ENCODE measurements around the gene ZMPSTE24. TPM values are rescaled to one million over a fixed set of nuclear protein-coding genes. Genes with fewer than 3 reads are reported as not detected.
A peak's percentile ranks its signal among the peaks of the same experiment; 100 is the strongest.

Gene ZMPSTE24
- total RNA-seq, 1 donor from 2014 or later = 64.1 TPM

- DNase-seq (ENCODE audit: low read depth in 2 of 2) = no peak
These were observed 45.2 kb downstream of the ZMPSTE24 start for GRCh38 chr1:40303051-40303771.

- DNase-seq (ENCODE audit: low read depth in 2 of 2) = no peak
These were observed 45.8 kb downstream of the ZMPSTE24 start for GRCh38 chr1:40303790-40304189.

DNA sequence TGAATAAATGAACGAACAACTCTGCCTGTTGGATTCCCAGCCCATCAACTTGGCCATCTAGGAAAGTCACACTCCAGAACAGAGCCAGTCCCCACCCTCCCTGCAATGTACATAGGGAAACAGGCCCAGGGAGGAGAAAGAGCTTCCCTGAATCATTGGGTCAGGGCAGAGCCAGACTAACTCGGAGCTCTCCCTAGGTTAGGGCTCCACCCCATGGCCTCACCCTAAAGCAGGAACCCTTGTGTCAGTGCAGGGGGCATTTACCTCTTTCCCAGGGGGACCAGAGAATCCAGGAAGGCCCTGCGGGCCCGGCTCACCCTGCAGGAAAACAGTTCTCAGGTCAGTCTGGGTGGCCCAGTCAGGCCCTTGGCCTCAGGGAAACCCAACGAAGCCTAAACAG is 47.4 kb downstream of the ZMPSTE24 start:
- no peak for DNase-seq (ENCODE audit: low read depth in 2 of 2)

GRCh38 chr1:40305871-40306270 is 47.8 kb downstream of the ZMPSTE24 start:
- no peak for DNase-seq (ENCODE audit: low read depth in 2 of 2)

- DNase-seq (ENCODE audit: low read depth in 2 of 2) = no peak
These were observed 48.3 kb downstream of the ZMPSTE24 start for GRCh38 chr1:40306296-40306695.

- DNase-seq (ENCODE audit: low read depth in 2 of 2) = no peak
These were observed 49.1 kb downstream of the ZMPSTE24 start for GRCh38 chr1:40307186-40307585.

GRCh38 chr1:40308036-40308727 is 50.1 kb downstream of the ZMPSTE24 start:
- no peak for DNase-seq (ENCODE audit: low read depth in 2 of 2)

GRCh38 chr1:40309374-40310128 is 51.5 kb downstream of the ZMPSTE24 start:
- DNase-seq (ENCODE audit: low read depth in 2 of 2) = no peak

GRCh38 chr1:40310129-40310461 is 52.1 kb downstream of the ZMPSTE24 start:
- no peak for DNase-seq (ENCODE audit: low read depth in 2 of 2)

DNA sequence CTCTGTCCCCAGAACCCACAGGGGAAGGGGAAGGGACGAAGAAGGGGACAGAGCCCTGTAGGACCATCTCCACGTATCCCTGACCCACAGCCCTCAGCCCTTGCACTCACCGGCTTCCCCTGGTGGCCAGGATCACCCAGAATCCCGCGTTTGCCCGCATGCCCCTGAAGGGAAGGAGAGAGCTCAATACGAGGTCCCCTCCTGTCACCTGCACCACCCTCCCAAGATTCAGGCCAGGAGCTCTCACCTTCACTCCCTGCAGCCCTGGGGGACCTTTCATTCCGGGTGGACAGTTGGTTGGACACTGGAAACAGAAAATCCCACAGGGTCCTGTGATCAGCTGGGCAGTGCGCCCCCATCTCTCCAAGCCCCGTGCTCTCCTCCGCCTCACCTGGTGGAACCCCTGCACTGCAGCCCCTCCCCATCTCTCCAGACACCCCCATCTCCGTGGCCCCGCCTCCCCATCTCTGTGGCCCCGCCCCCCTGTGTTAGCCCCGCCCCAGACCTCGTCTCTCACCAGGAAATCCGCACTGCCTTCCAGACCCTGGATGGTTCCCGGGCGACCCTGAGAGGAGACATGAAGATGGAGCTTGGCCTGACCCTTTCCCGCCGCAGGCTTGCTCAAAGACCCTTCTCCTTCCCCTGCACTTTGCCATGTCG is 53.1 kb downstream of the ZMPSTE24 start:
- no peak for DNase-seq (ENCODE audit: low read depth in 2 of 2)

DNA sequence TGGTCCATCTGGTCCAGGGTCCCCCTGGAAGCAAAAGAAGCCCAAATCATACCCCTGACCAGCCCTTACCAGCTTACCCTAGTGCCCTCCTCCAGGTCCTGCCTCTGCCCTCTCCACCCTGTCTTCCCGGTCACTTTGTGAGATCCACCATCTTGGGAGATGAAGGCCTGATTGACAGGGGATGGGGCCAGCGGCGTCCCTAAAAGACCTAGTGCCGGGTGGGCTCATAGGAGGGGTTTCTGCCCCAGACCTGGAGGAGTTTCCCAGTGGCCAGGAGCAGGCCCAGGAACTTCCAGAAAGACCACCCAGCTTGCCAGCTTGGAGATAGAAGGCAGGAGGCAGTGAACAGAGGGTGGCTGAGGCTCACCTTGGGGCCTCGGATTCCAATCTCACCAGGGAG is 53.7 kb downstream of the ZMPSTE24 start:
- DNase-seq (ENCODE audit: low read depth in 2 of 2) = no peak

DNA sequence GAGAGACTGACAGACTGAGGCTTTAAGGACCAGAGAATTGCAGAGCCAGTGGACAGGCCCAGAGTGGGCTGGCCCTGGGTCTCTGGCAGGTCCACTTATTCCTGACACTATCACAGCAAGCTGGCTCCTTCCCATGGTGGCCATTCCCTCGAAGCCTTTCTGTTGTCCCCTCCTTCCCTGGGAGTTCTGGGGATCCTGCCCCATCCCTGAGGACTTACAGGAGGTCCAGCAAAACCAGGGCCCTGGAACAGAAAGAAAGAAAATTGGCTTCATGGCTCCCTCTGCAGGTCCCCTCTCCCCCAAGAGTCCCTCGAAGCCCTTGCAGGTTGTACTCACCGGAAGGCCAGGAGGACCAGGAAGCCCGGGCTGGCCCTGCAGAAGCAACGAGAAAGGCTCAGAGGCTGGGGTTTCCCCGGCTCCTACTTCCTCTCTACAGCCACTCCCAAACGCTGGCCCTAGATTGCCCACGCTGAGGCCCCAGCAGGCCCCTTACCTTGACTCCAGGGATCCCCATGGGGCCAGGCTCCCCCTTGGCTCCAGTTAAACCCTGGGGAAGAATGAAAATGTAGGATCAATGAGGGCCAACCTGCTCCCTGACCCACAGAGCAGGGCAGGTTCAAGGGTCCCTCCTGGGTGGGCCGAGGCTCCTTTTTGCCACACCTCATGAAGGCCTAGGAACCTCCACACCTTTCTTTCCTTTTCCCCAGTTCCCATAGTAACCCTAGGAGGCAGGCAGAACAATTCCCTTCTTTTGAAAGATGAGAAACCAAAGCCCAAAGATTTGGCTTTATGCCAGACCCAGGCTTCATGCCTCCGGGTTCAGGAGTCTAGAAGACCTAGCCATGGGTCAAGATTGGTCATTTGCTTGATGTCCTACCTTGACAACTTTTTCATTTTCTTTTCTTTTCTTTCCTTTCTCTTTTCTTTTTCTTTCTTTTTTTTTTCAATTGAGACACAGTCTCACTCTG is 54.5 kb downstream of the ZMPSTE24 start:
- DNase-seq (ENCODE audit: low read depth in 2 of 2) = no peak

GRCh38 chr1:40313329-40313957 is 55.4 kb downstream of the ZMPSTE24 start:
- DNase-seq (ENCODE audit: low read depth in 2 of 2) = no peak

DNA sequence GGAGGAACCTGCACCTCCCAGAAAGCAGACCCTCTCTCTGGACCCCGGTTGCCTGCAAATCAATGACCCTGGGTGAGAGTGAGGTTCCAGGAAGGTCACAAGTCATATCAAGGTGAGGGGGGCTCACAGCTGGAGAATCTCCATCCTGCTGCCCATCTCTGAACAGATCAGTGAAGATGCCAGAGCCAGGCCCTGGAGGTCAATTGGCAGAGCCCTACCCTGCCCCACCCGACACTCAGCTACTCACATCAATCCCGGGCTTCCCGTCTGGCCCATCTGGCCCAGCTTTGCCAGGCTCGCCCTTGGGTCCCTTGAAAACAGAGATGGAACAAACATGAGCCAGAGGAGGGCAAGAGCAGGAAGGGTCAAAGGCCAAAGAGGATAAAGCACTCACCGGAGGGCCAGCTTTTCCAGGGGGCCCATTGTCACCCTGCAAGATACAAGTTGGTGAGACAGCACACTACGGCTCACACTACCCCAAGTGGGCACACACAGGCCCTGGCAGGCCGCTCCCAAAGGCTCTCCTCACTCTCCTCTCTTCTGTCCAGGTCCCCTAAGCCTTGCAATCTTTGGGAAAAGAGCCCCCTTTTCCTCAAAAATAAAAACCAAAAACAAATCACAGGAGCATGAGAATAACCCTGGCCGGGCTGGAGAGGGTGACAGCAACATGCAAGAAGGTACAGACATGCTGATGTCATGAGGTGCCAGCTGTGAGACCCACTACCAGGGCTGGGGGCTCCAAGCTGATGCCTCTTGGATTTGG is 56.1 kb downstream of the ZMPSTE24 start:
- DNase-seq (ENCODE audit: low read depth in 2 of 2) = no peak

- DNase-seq (ENCODE audit: low read depth in 2 of 2) = peak in 1 of 2 donors; percentile 19
These were observed 56.7 kb downstream of the ZMPSTE24 start for GRCh38 chr1:40314721-40315238.

DNA sequence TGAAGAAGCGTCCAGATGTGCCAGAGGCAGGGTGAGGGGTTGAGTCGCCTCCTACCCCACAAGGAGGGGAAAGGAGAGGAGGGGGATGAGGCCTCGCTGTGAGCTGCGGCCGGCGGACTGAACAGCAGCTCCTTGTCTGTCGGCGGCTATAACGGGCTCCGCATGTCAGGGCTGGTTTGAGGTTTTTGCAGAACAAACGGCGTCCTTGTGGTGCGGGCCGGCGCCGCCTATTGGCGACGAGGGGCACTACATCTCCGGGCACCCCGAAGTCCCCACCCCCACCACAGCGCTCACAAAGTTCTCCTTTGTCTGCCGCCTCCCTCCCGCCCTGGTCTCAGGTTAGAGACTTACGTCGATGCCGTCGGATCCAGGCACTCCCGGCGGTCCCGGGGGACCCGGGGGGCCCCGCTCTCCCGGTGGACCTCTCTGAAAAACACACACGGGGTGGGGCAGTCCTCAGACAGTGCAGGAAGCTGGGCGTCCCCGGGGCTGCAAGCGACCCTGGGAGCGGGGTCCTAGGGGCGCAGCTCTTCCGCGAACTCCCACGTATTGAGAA is 57.3 kb downstream of the ZMPSTE24 start:
- peak; percentile 85 to 88 for DNase-seq (ENCODE audit: low read depth in 2 of 2)

DNA sequence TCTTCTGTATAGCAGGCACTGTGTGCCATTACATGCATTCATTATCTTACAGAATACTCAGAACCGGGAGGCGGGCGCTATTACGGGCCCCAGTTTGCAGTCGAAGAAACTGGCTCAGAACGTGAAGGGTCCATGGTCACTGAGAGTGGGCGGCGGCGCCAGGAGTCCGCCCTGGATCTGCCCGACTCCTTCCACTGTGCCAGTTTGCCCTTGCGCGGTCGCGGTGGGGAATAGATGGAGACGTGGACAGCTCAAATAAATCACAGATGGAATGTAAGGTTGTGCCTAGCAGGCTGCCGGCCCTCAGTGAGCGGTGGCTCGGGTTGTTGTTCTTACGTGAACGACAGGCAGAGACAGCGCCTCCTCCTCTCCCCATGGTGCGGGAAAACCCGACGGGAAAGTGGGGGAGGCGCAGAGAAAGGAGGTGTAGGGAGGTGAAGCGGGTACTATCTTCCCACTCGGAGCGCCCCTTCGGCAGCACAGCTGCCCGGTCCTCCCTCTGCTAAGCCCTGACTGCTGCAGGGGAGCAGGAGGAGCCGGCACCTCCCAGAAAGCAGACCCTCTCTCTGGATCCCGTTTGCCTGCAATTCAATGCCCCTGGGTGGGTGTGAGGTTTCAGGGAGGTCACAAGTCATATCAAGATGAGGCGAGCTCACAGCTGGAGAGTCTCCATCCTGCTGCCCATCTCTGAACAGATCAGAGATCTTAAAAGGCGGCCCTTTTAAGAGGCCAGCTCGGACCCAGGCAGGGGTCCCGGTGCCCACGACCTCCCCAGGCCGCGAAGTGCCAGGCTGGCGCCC is 58.0 kb downstream of the ZMPSTE24 start:
- DNase-seq (ENCODE audit: low read depth in 2 of 2) = peak in 1 of 2 donors; percentile 23

Data from lung microvascular endothelial cell (primary cell).